GM21360 (cell line): Measurements from ENCODE around the gene ART3.

Experiments
- ATAC-seq: cut with Tn5 transposase; IDR thresholded peaks from one replicate; pipeline ENCODE4 v1.9.1; 2021; ENCODE audit warnings: mild to moderate bottlenecking, moderate library complexity; ENCODE audit not compliant: unreplicated experiment

Gene ART3

GRCh38 chr4:76067652-76068286 is 6.7 kb upstream of the ART3 start:
- ATAC-seq, result peak; percentile 63

GRCh38 chr4:76072760-76073159 is 1.7 kb upstream of the ART3 start:
- ATAC-seq, result no peak

GRCh38 chr4:76074993-76075600 is 588 bp downstream of the ART3 start:
- no peak for ATAC-seq

- ATAC-seq, result no peak
These were observed 3.6 kb downstream of the ART3 start for GRCh38 chr4:76078033-76078613.

GRCh38 chr4:76083386-76083988 is 9.0 kb downstream of the ART3 start:
- ATAC-seq, result no peak

GRCh38 chr4:76084542-76084941 is 10.0 kb downstream of the ART3 start:
- ATAC-seq, result no peak

GRCh38 chr4:76087007-76087769 is 12.7 kb downstream of the ART3 start:
- ATAC-seq, result no peak

- ATAC-seq, result no peak
These were observed 14.2 kb downstream of the ART3 start for GRCh38 chr4:76088719-76089118.

- peak; percentile 68 for ATAC-seq
These were observed 15.8 kb downstream of the ART3 start for GRCh38 chr4:76090241-76090691.

- ATAC-seq, result no peak
These were observed 16.5 kb downstream of the ART3 start for GRCh38 chr4:76091052-76091451.

GRCh38 chr4:76095568-76095967 is 21.1 kb downstream of the ART3 start:
- ATAC-seq, result no peak

GRCh38 chr4:76096076-76096475 is 21.6 kb downstream of the ART3 start:
- ATAC-seq, result no peak

GRCh38 chr4:76105652-76106051 is 31.1 kb downstream of the ART3 start:
- no peak for ATAC-seq

GRCh38 chr4:76106442-76106841 is 31.9 kb downstream of the ART3 start:
- no peak for ATAC-seq

- no peak for ATAC-seq
These were observed 34.1 kb downstream of the ART3 start for GRCh38 chr4:76108467-76109181.

GRCh38 chr4:76116821-76117220 is 42.3 kb downstream of the ART3 start:
- ATAC-seq, result no peak

- ATAC-seq, result no peak
These were observed 43.0 kb downstream of the ART3 start for GRCh38 chr4:76117536-76117935.

GRCh38 chr4:76120199-76120598 is 45.7 kb downstream of the ART3 start:
- ATAC-seq, result no peak

GRCh38 chr4:76125816-76126215 is 51.3 kb downstream of the ART3 start:
- no peak for ATAC-seq

GRCh38 chr4:76127754-76128153 is 53.2 kb downstream of the ART3 start:
- ATAC-seq, result no peak

- ATAC-seq, result no peak
These were observed 66.7 kb downstream of the ART3 start for GRCh38 chr4:76141241-76141640.
